GM19455 (cell line): ENCODE measurements around the gene PTGER3.

Experiments
- ATAC-seq: cut with Tn5 transposase; IDR thresholded peaks from one replicate; pipeline ENCODE4 v1.9.1; 2021; ENCODE audit not compliant: unreplicated experiment

The PTGER3 gene

DNA sequence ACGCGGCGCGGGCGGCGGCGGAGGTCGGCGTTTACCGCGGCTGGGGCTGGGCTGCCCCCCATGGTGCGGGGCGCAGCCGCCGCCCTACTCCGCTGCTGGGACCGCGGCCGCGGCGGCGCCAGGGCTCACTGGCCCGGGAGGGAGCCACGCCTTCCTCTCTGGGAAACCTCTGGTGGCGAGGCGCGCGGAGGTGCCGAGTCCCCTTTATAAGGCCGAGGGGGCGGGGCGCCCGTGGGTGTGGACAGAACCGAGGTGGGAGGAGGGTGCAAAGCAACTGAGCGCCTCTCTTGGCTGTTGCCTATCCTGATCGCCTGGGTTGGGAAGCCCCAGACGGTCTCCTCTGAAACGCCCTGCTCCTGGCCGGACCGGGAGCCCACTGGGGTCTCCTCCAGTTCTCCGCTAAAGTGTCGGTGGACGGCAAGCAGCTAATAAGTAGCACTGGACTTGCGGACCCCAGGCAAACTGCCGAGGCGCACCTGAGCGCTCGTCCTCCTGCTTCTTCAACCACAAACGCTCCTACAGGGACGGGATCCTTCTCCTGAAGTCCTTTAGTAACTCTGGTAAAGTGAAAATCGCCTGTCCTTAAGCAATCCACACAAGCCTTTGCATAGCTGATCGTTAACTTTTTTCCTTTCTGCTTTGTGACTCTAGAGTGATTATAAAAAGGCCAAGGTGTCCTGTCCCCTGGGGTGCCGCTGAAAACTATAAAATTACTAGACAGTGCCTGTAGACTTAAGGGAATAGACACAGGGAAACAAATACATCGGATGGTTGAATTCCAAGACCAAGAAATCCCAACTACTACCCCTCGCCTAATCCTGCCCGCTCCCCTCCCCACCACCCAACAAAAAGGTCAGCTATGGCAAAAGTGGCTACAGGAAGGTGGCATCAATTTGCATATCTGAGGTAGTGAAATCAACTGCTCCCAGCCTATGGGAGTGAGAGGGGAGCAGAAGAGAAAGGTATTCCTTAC lies at the start of gene PTGER3:
PTGER3 (minus strand) TSS at position 182 of the 973 bp plus-strand sequence. CDS start 239 bp downstream, outside the sequence.
- ATAC-seq = peak; percentile 34

DNA sequence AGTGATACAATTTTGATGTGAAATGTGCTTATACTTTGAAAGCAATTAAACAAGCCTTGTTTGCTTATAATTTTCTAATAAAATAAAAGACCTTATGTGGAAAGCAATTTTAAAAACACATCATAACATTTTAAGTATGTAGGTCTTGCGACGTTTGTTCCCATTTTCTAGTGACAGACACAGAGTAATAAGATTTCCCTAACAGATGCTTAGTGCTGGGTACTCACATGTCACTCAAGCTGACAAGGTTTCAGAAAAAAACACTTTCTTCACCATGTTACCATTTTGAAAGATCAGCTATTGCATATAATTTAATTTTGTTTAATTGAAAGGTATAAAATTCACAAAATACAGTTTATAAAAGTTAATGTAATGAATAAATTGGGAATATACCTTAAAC lies 47.3 kb upstream of the PTGER3 start:
- ATAC-seq = no peak

- ATAC-seq = no peak
These were observed 46.3 kb upstream of the PTGER3 start for GRCh38 chr1:71093938-71094337.

DNA sequence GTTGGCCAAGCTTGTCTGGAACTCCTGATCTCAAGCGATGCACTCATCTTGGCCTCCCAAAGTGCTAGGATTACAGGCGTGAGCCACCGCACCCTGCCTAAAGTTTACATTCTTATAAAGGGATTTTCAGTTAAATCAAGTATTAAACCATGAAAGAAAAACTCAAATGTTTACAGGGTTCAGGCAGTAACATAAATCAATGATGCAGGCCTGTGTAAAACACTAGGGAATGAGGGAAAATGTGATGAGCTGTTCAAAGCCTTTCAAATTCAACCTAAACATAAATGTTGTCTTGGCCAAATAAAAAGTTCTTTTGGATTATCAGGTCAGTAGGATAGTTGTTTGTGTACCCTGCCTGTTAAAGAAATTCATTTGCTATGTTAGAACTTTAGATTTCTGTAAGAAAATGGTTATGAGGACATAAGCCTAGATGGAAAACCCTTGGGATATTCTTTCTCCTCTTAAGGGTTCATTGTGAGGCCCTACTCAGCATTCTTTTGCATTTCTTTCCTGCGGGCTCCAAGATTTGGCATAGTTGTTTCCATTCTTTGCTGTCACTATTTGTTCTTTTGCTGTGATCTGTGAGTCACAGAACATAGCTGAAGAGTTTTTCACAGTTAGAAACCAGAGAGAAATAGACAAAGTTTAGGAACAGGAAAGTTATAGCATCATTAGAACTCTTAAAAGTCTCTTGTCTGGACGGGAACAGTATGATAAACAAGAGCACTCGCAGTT lies 42.1 kb upstream of the PTGER3 start:
- no peak for ATAC-seq

DNA sequence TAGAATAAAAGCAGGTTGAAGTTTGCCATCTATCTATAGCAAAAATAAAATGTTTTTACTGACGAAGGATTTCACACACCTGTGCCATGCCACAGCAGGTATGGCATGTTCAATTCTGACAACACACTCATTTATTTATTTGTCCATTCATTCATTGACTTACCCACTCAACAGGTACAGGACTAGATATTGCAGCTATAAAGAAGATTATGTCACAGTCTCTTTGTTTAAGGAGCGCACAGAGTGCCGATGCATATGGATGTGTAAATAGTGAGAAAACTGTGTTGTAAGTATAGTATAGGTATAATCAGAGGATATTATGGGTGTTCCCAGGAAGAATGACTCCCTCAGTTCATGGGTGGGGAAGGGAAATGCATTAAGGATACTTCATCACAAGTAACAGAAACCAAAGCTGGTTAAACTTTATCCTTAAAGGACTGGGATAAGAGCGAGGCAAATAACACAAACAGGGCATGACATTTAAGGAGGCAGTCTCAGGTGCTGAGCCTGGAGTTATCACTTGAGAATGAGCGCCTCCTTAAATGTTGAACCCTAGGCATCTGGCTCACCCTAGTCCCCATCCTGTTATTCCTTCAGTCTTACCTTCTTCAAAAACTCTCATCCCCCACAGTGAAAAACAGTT lies 41.1 kb upstream of the PTGER3 start:
- ATAC-seq = no peak

GRCh38 chr1:71087713-71088112 lies 40.1 kb upstream of the PTGER3 start:
- ATAC-seq = no peak

DNA sequence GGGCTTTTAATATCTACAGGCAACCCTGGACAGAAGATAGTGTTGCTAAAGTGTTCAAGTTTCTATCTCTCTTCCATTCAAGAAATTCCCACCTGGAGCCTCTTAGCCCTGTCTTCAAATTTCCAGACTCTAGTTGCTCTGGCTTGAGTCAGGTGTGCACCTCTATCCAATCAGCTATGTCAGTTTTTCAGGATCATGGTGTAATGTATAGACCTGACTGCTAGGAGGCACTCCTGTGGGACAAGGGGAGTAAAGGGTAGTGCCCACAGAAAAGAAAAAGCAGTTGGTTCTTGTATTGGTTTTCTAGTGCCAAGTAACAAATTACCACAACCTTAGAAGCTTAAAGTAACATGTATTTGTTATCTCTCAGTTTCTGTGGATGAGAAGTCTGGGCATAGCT lies 39.4 kb upstream of the PTGER3 start:
- no peak for ATAC-seq

- no peak for ATAC-seq
These were observed 38.7 kb upstream of the PTGER3 start for GRCh38 chr1:71086331-71086730.

- ATAC-seq = no peak
These were observed 35.7 kb upstream of the PTGER3 start for GRCh38 chr1:71083271-71083670.

DNA sequence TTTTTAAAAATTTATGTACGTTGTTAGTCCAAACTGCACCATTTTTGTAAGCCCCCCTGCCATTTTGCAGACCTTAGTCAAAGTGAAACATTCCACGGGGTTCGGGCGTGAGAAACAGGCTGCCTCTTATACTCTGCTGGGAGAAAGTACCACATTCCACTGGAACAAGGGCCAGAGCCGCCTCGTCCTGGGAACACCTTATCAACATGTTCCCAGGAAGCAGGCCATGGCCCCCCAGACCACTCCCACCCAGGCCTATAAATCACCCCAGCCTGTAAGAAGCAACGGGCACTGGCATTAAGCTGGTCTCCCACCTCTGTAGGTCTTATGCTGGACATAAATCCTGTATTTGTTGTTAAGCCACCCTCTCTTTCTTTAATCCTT lies 34.1 kb upstream of the PTGER3 start:
- ATAC-seq = no peak

DNA sequence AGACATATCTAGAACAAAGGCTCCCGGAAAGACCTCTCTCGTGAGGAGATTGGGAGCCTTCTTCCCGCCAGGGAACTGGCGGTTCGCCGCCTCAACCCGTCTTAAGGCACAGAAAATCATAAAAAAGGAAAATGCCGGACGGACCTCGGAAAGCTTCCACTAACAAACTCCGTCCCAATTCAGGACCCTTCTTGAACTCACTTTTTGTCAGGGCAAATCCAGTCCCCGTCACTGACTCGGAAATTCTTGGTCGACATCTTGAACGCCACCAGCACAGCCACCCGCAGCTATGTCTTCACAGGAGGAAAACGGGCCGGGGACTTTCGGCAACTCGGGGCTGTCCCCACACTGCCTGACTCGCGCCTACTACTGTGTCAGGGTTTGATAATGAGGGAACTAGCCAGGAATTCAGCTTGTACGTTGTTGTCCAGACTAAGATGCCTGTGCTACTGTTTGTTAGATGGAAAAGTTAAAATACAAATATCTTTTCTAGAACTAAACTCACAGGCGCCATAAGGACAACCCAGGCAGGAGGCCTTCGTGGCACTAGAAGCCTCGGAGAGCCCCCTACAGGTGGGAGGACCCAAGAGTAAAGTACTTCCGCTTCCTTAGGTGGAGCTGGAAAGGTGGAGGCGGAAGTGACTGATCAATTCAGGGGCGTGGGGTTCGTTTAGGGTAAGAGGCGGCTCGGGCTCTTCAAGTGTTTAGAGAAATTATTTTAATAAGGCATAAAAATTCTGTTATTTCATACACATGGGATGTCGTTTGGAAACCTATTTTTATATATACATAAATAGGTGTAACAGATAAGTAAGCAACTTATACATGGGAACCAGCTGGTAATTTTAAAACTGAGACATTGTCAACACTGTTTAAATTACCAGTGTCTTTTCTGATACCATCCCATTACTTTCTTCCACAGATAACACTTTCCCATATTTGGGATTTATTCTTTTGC lies 33.4 kb upstream of the PTGER3 start, which contains the start of gene ZRANB2:
ZRANB2 (minus strand) TSS at position 297 of the 958 bp plus-strand sequence; CDS start at position 257, 40 bp downstream.
- peak; percentile 100 for ATAC-seq

DNA sequence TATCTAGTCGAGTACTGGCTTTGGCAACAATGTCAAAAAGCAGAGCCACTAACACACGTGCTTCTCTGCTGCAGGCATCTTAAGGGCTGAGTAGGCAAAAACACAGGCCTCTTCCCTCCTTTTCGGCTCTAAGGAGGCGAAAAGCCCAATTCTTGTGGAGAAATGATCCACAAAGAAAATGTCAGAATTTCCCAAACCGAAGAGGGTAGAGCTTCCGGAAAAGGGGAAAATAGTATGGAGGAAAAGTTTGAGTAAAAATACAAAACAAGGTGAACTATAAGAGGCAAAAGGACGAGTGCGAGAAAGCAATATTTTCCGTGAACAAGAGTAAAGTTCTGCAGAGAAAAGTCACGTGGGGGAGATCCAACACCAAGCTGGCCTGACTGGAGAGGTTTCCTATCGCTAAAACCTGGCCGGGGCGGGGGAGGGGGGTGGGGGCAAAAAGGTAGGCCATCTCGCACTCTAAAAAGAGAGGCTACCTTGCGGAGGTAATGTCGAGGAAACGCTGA lies 32.7 kb upstream of the PTGER3 start:
- ATAC-seq = peak; percentile 14

- ATAC-seq = no peak
These were observed 27.1 kb upstream of the PTGER3 start for GRCh38 chr1:71074681-71075080.

DNA sequence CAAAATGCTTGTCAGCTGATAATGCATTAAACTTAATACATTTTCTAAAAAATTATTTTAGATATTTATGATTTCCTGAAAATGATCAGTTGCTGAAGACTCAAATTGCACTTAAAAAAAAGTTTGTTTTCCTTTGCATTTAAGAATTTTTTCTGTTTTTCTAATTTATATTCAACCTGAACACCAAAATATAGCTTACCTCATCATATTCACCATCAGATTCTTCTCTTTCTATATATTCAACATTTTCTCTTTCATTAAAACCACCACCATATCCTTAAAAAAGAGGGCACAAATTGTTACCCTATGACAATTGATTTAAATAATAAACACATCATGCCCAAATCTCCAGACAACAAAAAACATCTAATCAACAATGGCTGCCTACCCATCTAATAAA lies 24.7 kb upstream of the PTGER3 start:
- ATAC-seq = no peak

DNA sequence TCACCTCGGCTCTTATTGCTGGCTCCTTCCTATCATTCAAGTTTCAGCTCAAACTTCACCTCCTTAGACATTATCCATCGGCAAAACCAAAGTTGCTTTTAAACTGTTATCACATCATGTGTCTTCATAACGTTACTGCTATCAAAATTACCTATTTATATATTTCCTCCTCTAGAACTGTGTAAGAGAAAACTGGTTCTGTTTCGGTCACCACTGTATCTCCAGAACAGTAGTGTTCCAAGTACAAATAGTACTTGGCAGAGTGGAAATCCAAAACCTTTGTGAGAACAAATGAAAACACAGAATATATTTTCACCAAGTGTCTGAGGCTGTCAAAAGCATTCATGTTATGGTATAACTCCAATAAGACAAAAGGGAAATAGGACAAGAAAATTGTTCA lies 24.1 kb upstream of the PTGER3 start:
- ATAC-seq = no peak

- ATAC-seq = peak; percentile 86
These were observed 21.0 kb upstream of the PTGER3 start for GRCh38 chr1:71068325-71069240.

- no peak for ATAC-seq
These were observed 7.2 kb upstream of the PTGER3 start for GRCh38 chr1:71054791-71055190.

DNA sequence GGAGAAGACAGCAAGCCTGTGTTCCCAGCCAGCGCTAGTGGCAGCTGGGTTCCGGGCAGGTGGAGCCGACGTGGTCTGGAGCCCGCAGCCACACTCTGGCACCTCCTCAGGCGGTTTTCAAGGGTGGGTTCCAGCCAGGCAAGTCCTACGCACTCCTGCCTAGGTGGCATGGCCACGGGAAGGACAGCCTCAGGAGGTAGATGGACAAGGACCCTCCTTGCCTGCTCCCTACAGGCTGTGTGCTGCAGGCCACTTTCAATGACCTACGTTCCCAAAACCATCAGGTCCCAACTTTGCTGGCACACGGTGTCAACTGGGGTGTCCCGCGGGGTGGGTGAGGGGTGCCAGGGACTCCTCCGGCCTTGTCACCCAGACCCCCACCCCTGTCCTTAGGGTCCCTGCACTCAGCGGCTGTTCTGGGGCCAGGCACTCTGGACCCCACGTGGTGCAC lies 6.7 kb upstream of the PTGER3 start:
- ATAC-seq = no peak

DNA sequence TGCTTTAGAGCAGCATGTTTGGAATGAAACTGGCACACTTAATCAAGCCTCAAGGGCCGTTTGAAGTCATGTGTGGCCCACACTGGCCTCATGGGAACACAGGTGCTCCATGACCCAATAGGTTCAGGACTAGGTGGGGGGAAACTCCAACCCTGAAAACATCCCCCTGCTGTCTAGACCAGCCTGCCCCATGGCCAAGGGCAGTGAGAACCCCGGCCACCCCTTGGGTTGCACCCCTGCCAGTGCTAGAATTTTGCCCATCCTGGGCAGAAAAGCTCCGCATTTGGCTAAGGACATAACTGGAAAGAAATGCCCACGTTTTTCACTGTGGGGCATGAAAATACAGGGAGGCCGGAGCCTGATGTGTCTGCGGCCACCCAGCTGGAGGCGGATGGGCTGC lies 6.1 kb upstream of the PTGER3 start:
- ATAC-seq = no peak
